ENCODE data around the gene ADGRA1.

Gene ADGRA1

DNA sequence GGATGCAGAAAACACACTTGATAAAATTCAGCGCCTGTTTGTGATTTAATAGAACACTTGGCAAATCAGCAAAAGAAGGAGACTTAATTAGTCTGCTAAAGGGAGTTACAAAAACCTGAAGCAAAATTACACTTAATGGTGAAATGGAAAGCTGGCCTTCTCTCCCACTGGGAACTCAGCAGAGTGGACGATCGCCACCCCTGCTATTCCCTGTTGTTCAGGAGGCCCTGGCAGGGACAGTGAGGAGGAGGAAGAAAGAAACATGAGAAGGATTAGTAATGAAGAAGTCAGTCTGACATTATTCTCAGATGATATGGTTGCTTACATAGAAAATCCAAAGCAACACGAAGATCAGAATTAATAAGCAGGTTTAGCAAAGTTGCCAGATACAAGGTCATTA, 66.7 kb downstream of the ADGRA1 start:
- no peak for DNase-seq

DNA sequence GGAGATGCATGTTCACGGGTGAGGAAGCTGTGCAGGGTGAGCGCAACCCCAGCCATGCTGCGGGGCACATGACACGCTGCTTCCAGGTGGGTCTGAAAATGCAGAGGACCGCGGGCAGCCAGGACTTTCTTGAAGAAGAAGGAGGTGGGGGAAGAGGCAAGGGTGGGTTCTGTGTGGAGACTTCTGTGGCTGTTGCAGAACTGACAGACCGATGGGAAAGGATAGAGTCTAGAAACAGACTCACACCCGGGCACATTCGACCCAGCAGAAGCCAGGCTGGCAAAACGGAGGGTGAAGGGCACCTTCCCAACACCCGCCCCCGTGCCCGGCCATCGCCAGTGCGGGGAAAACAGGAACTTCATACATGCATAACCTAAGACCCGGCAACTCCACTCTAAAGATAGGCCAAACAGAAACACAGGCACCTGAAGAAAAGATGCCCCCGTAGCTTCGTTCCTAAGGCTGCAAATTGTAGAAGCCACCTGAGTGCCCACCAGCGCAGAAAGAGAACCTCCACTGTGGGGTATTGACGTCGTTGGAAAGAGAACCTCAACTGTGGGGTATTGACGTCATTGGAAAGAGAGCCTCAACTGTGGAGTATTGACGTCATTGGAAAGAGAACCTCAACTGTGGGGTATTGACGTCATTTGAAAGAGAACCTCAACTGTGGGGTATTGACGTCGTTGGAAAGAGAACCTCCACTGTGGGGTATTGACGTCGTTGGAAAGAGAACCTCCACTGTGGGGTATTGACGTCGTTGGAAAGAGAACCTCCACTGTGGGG, 67.5 kb downstream of the ADGRA1 start:
- DNase-seq = no peak

DNA sequence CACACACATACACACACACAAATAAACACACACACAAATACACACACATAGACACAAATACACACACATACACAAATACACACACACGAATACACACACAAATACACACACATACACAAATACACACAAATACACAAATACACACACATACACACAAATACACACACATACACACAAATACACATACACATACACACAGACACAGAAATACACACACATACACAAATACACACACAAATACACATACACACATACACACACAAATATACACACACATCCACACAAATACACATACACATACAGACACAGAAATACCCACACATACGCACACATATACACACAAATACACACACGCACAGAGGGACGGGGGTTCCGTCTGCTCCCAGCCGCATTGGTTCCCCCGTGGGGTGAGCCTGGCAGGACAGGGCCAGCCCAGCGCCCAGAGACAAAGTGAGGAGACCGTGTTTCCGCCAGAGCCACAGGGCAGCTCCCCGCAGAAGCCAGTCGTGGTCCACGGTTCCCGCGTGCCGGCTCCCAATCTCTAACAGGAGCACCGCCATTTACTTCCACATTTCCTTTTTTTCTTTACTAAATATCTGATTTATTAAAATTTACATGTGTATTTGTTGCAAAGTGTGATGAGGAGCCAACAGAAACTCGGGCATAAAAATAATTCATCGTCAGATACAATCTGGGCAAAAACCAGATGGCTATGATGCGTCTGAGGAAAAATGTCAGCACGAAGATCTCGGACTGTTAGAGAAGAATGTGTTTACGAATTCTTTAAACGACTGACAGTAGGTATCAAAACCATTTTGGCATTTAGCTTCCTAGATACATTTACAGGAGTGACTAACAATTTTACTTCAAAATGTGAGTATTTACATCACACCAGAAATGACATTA, 69.2 kb downstream of the ADGRA1 start:
- DNase-seq = no peak

DNA sequence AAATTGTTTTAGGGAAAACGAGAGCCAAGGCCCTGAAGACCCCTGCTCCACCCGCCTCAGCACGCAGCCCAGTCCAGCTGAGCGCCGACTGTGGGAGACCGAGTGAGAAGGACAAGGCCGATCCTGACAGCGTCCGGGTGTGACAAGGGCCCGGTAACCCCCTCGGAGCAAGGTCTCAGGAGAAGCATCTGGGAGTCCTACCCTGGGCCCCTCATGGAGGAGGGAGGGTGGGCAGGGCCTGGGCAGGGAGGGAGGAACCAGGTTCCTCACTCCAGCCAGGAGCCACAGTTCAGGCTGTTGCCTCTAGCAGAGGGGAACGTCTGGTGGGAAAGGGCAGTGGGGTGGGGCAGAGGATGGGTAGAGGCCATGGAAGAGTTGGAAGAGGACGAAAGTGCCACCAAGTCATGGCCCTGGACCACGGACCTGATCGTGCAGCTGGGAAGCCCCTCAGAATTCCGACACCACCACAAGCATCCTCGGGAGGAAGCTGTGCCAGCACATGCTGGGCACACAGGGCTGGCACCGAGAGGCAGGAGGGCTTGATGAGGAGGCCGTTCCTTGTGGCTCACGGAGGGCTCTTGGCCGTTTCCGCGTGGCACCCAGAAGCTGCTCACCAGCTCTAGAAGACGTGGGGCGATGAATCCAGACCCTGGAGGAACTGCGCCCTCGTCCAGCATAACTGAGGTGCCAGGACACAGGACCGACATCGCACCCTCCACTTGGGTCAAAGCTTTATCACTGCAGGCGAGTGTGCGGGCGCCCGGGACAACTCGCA, 70.1 kb downstream of the ADGRA1 start:
- DNase-seq = no peak

DNA sequence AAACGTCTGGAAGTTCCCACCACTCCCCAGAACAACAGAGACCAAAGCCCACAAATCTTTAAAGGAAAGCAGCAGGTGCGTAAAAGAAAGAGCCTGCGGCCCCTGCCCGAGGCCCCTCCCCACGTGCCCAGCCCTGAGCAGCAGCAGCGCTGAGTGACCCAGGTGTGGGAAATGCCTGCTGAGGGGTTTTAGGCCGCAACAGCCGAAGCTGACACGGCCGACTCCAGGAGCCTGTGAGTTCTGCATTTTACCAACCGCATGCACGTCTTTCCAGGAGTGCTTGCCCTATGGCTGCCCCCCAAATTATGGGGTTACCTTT, 70.7 kb downstream of the ADGRA1 start:
- no peak for DNase-seq

DNA sequence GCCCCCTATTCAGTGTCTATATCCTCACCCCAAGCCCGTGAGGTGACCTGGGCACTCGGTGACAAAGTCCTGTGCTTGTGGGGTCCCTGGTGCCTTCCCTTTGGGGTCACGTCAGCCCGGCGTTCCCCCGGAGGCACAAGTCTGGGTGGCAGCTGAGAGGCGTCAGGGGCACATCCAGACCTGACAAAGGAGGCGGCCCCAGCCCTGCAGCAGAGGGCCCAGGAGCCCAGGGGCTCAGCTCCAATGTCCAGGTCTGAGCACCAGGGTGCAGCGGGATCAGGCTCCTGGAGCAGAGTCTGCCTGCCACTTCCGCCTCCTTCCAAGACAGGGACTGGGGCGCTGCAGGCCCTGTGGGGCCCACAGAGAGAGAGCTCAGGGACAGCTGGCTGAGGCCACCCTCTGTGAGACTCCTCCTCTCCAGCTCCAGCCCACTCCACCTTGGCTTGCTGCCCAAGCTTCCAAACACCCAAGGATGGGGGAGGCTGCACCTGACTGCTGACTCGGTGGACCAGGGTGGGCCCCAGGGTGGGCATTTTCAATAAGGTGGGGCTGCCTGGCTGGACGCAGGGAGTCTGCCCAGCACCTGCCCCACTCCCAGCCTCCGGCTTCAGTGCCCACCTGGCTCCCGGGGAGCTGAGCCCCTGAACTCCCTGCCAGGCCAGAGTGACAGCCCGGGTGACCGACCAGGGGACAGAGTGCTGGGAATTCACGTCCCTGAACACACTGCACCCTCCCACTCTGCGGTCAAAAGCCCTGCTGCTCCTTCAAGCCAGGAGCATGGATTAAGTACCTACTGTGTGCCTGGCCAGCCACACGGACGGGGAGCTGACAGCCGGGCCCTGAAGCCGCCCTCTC, 71.3 kb downstream of the ADGRA1 start:
- no peak for DNase-seq

DNA sequence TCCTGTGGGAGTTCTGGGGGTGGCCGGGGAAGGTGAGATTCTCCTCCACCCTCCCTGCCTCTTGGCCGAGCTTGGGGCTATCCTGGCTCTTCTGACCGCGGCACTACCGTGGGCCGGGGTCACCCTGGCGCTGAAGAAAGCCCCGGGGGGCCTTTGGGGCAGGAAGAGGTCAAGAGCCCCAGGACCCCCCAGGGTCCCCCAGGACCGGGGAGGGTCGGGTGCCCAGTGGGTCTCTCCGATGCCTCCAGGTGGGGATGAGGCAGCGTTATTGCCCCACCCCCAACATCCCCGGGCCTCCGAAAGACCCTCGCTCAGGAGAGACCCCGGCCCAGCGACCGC, 71.9 kb downstream of the ADGRA1 start:
- DNase-seq = no peak

DNA sequence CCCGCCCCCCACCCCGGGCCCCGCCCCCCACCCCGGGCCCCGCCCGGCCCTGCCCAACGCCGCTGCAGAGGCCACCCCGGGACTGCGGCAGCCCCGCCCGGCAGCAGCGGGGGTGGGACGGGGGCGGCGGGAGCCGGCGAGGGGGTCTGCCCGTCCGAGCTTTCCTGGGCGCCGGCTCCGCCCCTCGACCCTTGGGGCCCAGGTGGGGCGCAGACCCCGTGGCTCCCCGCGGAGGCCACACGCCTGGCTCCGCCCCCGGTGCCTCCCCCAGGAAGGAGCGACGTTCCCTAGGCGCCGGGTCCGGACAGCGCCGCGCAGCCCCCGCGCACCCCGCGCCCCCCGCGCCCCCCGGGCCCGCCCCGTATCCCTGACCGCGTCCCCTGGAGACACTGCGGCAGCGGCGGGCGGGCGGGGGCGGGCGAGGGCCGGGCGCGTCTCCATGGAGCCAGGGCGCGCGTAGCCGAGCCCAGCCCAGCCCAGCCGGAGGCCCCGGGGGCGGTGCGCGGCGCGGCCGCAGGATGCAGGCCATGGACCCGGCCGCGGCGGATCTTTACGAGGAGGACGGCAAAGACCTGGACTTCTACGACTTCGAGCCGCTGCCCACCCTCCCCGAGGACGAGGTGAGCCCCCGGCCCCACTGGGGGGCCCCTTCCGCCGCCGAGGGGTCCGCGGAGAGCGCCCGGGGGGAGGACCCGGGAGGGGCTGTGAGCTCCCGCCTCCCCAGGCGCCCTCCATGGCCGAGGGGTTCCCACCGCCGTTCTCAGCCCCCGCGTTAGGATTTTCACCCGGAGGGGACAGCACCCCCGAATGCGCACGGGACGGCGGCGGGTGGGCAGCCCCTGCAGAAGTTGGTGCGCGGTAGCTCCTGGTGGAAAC, 72.5 kb downstream of the ADGRA1 start, which contains the start of gene KNDC1:
KNDC1 (plus strand) TSS at position 270 of the 876 bp plus-strand sequence; CDS start at position 519, 249 bp downstream.
- DNase-seq = no peak

DNA sequence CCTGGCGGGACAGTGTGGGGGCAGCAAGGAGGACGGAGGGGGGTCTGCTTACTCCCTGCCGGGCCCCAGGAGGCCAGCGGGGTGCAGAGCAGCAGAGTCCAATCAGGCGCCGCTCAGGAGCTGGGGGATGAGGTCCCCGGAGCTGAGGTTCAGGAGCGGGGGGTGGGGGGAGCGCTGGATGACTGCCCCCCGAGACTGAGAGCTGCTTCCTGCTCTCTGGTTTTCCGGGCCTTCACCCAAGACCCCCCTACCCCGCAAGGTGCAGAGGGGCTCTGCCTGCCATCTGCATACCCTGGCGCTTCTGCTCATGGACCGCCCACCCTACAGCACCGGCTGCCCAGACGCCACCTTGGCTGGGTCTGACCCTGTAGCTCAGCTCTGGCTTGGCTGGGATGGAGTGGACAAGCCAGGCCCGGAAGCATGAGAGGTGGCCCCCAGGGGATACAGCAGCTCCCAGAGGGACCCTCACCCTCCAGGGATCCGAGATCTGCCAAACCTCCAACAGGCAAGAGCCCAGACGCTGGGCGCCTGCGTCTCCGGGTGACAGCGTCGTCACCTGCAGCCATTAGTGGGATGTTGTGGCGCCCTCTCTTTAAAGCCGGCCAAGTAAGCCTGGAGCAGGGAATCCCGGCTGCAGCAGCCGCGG, 73.2 kb downstream of the ADGRA1 start:
- DNase-seq = no peak

DNA sequence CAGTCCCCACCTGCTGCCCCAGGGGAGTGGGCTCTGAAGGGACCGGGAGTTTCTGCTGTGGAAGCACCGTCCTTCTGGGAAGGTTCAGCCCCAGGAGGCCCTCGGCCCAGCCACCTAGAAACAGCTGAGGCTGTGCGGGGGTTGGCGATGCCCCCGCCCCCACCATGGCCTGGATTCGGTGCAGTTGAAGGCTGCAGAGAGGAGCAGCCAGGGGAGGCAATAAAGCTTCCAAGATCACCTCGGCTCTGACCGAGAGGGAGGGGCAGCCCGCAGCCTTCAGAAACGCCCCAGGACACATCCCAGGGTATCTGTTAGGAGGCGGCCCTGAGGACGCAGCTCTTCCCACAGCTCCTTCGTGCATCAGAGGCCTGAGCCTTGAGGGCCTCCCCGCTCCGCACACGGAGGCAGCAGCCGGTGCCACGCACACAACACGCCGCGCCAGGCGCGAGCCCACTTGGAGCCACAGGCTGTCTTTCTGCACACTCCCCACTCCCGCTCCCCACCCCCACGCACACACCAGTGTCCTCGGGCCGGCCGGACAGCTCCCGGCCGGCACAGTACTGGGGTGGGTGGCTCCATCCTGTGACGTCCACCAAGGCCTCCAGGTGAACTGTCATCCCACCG, 73.9 kb downstream of the ADGRA1 start:
- no peak for DNase-seq

DNA sequence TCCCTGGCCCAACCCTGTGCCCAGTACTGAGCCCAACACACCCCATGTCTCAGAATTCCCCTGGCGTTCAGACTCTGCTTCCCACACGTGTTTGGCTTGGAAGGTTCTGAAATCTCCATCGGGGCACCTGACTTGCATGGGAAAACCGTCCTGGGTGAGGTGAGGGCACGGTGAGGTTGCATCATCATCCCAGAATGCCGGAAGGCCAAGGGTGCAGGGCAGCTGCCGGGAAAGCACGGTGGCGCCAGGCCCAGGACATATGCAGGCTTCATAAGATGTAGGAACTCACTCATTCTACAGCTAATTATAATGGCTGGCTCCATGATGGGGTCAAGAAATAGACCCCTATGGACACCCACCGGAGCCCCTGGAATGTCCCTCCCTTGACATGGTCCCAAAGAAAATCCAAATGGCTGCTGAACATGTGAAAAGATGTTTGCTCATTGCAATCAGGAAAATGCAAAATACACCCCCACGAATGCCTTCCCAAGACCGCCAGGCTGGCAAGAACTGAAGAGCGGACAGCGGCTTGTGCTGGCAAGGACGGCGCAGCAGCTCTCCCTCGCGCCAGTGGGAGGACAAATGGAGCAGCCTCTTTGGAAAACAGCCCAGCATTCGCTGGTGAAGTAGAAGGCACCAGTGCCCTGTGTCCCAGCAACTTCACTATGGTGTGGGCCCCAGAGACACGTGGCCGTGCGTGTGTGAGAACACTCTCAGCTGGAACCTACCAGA, 74.6 kb downstream of the ADGRA1 start:
- no peak for DNase-seq

DNA sequence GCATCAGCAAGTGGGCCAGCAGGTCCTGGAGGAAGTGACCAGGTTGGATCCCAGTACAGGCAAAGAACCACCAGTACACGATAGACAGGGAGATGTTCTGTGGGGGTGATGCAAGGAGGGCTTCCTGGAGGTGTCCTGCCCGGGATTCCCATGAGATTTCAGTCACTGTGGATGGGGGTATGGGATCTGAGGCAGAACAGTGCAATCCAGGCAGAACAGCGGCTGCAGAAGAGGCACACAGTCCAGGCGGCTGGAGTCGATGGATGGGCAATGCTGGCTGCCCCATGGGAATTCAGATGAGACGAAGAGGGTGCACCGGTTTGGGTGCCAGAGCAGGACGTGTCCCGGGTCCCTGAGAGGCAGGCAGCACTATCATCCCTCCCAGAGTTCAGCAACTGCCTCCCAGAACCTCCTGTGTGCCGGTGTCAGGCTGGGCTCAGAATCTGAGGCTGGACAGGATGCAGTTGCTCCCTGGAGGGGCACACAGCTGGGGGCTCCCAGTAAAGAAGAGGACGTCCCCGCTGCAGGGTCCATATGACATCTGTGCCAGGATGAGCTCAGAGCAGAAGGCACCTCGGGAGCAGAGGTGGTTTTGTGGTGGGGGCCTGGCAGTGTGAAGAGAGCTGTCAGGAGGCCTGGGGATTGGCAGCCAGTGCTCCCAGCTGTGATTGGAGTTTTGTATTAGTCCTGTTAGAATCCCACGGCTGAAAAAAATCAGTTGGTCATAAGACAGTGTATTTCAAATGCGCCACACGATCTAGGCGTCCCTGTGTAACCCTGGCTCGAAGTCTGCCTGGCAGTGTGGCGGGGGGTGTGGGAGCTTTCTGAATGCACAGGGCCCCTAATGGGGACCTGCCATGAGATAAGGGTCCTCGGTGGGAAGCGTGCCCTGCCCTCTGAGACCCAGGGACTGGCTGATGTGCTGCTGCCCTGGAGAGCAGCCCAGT, 75.5 kb downstream of the ADGRA1 start:
- DNase-seq = no peak

DNA sequence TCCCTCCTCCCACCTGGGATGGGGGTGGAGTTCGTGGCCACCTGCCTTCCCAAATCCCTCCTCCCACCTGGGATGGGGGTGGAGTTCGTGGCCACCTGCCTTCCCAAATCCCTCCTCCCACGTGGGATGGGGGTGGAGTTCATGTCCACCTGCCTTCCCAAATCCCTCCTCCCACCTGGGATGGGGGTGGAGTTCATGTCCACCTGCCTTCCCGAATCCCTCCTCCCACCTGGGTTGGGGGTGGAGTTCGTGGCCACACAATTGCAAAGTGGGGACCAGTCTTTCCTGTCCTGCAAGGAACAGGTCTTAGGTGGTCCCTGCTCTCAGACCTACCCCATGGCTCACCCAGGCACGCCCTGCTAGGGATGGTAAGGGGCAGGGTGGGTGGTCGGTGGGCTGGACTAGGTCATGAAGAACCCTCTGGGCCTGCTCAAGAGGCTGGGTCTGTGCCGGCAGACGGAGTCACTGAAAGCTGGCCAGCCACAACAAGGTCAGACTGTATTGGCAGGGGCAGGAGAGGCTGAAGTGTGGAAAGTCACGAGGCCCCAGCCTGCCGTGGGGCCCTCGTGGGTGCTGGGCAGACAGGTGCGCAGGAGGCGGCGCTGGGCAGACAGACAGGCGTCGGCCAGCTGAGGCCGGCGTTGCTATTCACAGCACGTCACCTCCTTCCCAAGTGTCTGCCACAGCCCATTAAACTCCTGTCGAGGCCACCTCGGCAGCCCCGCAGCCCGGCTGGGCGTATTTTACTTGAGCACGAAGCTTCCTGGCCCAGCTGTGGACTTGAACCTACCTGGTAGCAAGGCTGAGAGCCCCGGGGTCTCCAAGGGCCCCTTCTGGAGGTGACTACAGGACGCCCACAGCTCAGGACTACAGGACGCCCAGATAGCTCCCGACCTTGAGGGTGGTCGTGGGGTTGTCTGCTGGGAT, 76.4 kb downstream of the ADGRA1 start:
- no peak for DNase-seq

DNA sequence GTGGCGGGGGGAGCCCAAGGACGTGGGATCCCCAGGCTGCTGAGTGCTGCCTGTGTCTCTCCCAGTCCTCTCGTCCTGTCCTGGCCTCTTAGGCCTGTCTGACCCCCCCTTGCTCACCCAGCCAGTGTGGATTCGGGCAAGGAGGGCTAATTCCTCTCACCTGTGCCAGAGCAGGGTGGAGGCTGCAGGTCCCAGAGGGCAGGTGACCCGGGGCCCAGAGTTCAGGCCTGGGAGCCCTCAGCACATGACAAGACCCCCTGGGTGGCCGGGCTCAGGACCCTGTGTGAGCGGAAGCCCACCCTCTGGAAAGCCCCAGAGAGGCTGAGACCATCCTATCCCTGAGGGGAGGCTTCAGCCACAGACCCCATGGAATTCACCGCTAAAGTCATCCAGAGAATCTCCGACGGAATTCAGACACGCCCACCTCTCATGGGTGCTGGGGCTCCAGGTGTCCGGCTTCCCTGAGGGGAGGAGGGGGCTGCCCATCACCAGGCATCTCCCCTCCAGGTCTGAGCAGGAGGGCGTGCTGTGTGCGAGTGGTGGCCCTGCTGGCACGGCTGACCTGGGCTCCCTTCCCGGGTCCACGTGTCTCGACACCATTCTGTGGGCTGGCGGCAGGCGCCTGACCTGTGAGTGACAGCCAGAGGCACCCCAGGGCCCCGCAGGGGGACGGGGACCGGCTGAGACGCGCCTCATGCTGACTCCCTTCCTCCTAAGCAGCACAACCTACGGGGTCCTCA, 77.3 kb downstream of the ADGRA1 start:
- DNase-seq = no peak

DNA sequence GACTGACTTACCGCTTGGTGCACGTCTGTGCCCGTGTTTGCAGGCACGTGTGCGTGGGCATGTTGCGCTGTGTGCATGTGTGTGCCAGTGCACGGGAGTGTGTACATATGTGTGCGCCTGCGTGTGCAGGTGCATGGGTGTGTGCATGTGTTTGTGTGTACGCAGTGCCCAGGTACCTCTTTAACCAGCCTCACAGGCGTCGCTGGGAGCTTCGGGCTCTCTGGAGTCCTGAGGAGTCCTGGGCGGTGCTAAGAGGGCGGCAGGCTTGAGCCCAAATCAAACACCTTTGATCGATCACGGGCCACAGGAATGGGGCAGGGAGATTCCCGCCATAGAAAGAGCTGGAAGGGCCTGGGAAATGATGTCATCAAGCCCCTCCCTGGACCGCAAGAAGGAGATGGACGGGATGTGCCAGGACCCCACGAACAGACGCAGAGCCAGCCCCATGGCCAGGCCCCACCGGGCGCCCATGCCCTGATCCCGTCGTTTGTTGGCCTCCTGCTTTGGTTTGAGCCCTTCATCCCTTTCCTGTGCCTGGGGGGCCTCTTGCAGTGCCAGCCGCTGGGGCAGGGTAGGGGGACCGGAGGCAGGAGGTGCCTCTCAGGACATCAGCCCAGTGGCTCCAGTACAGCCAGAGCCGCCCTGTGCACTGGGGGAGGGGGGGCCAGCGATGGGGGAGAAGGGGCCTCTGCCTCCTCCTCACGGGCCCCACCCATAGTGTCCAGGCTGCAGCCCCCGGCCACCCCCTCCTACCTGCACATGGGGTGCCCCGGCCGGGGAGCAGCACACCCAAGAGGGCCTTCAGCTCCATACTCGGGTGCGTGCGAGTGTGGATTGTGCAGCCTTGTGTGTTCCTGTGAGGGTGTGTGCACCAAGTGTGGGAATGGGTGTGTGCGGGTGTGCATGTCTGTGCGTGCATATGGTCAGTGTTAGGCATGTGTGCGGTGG, 78.1 kb downstream of the ADGRA1 start:
- no peak for DNase-seq

DNA sequence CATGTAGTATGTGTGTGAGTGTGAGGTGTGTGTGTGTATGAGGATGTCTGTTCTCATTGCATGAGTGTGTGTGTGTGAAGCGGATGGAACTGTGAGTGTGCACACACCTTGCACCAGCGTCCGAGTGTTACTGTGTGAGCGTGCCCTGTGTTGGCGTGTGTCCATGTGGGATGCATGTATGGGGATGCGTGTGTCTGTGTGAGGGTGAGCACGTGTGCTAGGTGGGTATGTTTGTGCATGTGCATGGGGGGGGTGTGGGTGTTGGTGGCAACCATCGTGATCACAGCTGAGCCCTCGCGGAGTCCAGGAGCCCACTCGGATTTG, 78.7 kb downstream of the ADGRA1 start:
- no peak for DNase-seq
